Measurements from ENCODE around the gene DOCK7.

The DOCK7 gene

GRCh38 chr1:62467092-62467491 lies 221.1 kb downstream of the DOCK7 start:
- no peaks in the 10 kb centered on the region for H3K9me3 ChIP-seq (ENCODE audit: control insufficient read depth, low read length)
- no peak overlapping the region for H3K4me3 ChIP-seq (ENCODE audit: low read length)
- H3K4me1 ChIP-seq (ENCODE audit: control insufficient read depth, insufficient read depth, low read length) = no peaks in the 10 kb centered on the region
- no peaks in the 10 kb centered on the region for H3K27me3 ChIP-seq (ENCODE audit: control insufficient read depth, insufficient read depth, low read length)
- H3K36me3 ChIP-seq (ENCODE audit: control insufficient read depth, insufficient read depth, low read length) = no peaks in the 10 kb centered on the region
- H3K9ac ChIP-seq (ENCODE audit: low read length) = no peak overlapping the region

- Histone ChIP-seq H3K36me3 (ENCODE audit: control insufficient read depth, insufficient read depth, low read length) (no peaks in the 10 kb centered on the region), H3K9me3 (ENCODE audit: control insufficient read depth, low read length) (no peaks in the 10 kb centered on the region), H3K9ac (ENCODE audit: low read length) (no peak overlapping the region), H3K4me1 (ENCODE audit: control insufficient read depth, insufficient read depth, low read length) (no peaks in the 10 kb centered on the region), H3K27me3 (ENCODE audit: control insufficient read depth, insufficient read depth, low read length) (no peaks in the 10 kb centered on the region), H3K4me3 (ENCODE audit: low read length) (no peak overlapping the region)
These were observed 225.8 kb downstream of the DOCK7 start for GRCh38 chr1:62462370-62462769.

- no peaks in the 10 kb centered on the region for H3K27me3 ChIP-seq (ENCODE audit: control insufficient read depth, insufficient read depth, low read length)
- no peak overlapping the region for H3K9ac ChIP-seq (ENCODE audit: low read length)
- H3K9me3 ChIP-seq (ENCODE audit: control insufficient read depth, low read length) = no peaks in the 10 kb centered on the region
- H3K36me3 ChIP-seq (ENCODE audit: control insufficient read depth, insufficient read depth, low read length) = no peaks in the 10 kb centered on the region
- no peaks in the 10 kb centered on the region for H3K4me1 ChIP-seq (ENCODE audit: control insufficient read depth, insufficient read depth, low read length)
- no peak overlapping the region for H3K4me3 ChIP-seq (ENCODE audit: low read length)
These were observed 230.2 kb downstream of the DOCK7 start for GRCh38 chr1:62457955-62458354.

- Histone ChIP-seq H3K36me3 (ENCODE audit: control insufficient read depth, insufficient read depth, low read length) (no peaks in the 10 kb centered on the region), H3K4me3 (ENCODE audit: low read length) (no peak overlapping the region), H3K4me1 (ENCODE audit: control insufficient read depth, insufficient read depth, low read length) (peaks cover 3% of the 10 kb centered on the region), H3K9me3 (ENCODE audit: control insufficient read depth, low read length) (no peaks in the 10 kb centered on the region), H3K9ac (ENCODE audit: low read length) (no peak overlapping the region), H3K27me3 (ENCODE audit: control insufficient read depth, insufficient read depth, low read length) (no peaks in the 10 kb centered on the region)
These were observed 235.2 kb downstream of the DOCK7 start for GRCh38 chr1:62452951-62453350.

GRCh38 chr1:62450301-62450700 lies 237.9 kb downstream of the DOCK7 start:
- H3K4me3 ChIP-seq (ENCODE audit: low read length) = no peak overlapping the region
- H3K36me3 ChIP-seq (ENCODE audit: control insufficient read depth, insufficient read depth, low read length) = peaks cover 4% of the 10 kb centered on the region

GRCh38 chr1:62448221-62448933 lies 239.8 kb downstream of the DOCK7 start:
- no peaks in the 10 kb centered on the region for H3K27me3 ChIP-seq (ENCODE audit: control insufficient read depth, insufficient read depth, low read length)
- H3K4me3 ChIP-seq (ENCODE audit: low read length) = no peak overlapping the region

More at GRCh38 chr1:62450301-62450700, 237.9 kb downstream of the DOCK7 start:
- Histone ChIP-seq H3K27me3 (ENCODE audit: control insufficient read depth, insufficient read depth, low read length) (no peaks in the 10 kb centered on the region), H3K9me3 (ENCODE audit: control insufficient read depth, low read length) (no peaks in the 10 kb centered on the region), H3K4me1 (ENCODE audit: control insufficient read depth, insufficient read depth, low read length) (peaks cover 3% of the 10 kb centered on the region), H3K9ac (ENCODE audit: low read length) (no peak overlapping the region)

GRCh38 chr1:62444701-62445100 lies 243.5 kb downstream of the DOCK7 start:
- Histone ChIP-seq H3K27me3 (ENCODE audit: control insufficient read depth, insufficient read depth, low read length) (no peaks in the 10 kb centered on the region), H3K36me3 (ENCODE audit: control insufficient read depth, insufficient read depth, low read length) (peaks cover 4% of the 10 kb centered on the region), H3K4me1 (ENCODE audit: control insufficient read depth, insufficient read depth, low read length) (peaks cover 1% of the 10 kb centered on the region), H3K9me3 (ENCODE audit: control insufficient read depth, low read length) (no peaks in the 10 kb centered on the region), H3K9ac (ENCODE audit: low read length) (no peak overlapping the region), H3K4me3 (ENCODE audit: low read length) (no peak overlapping the region)

More at GRCh38 chr1:62448221-62448933, 239.8 kb downstream of the DOCK7 start:
- H3K9ac ChIP-seq (ENCODE audit: low read length) = no peak overlapping the region
- no peaks in the 10 kb centered on the region for H3K9me3 ChIP-seq (ENCODE audit: control insufficient read depth, low read length)
- H3K36me3 ChIP-seq (ENCODE audit: control insufficient read depth, insufficient read depth, low read length) = peaks cover 4% of the 10 kb centered on the region
- H3K4me1 ChIP-seq (ENCODE audit: control insufficient read depth, insufficient read depth, low read length) = peaks cover 3% of the 10 kb centered on the region

- no peaks in the 10 kb centered on the region for H3K9me3 ChIP-seq (ENCODE audit: control insufficient read depth, low read length)
- no peak overlapping the region for H3K4me3 ChIP-seq (ENCODE audit: low read length)
- H3K9ac ChIP-seq (ENCODE audit: low read length) = no peak overlapping the region
- H3K4me1 ChIP-seq (ENCODE audit: control insufficient read depth, insufficient read depth, low read length) = peaks cover 12% of the 10 kb centered on the region
- H3K27me3 ChIP-seq (ENCODE audit: control insufficient read depth, insufficient read depth, low read length) = no peaks in the 10 kb centered on the region
- no peaks in the 10 kb centered on the region for H3K36me3 ChIP-seq (ENCODE audit: control insufficient read depth, insufficient read depth, low read length)
These were observed 248.4 kb downstream of the DOCK7 start for GRCh38 chr1:62439652-62440371.

GRCh38 chr1:62438163-62438562 lies 250.0 kb downstream of the DOCK7 start:
- no peaks in the 10 kb centered on the region for H3K27me3 ChIP-seq (ENCODE audit: control insufficient read depth, insufficient read depth, low read length)
- H3K36me3 ChIP-seq (ENCODE audit: control insufficient read depth, insufficient read depth, low read length) = no peaks in the 10 kb centered on the region
- no peaks in the 10 kb centered on the region for H3K9me3 ChIP-seq (ENCODE audit: control insufficient read depth, low read length)
- H3K4me3 ChIP-seq (ENCODE audit: low read length) = peak overlapping the region; percentile 91
- peak overlapping the region; percentile 100 for H3K9ac ChIP-seq (ENCODE audit: low read length)
- H3K4me1 ChIP-seq (ENCODE audit: control insufficient read depth, insufficient read depth, low read length) = peaks cover 12% of the 10 kb centered on the region

- peaks cover 12% of the 10 kb centered on the region for H3K4me1 ChIP-seq (ENCODE audit: control insufficient read depth, insufficient read depth, low read length)
- H3K36me3 ChIP-seq (ENCODE audit: control insufficient read depth, insufficient read depth, low read length) = no peaks in the 10 kb centered on the region
- peak overlapping the region; percentile 91 for H3K4me3 ChIP-seq (ENCODE audit: low read length)
- H3K9me3 ChIP-seq (ENCODE audit: control insufficient read depth, low read length) = no peaks in the 10 kb centered on the region
- peak overlapping the region; percentile 100 for H3K9ac ChIP-seq (ENCODE audit: low read length)
- no peaks in the 10 kb centered on the region for H3K27me3 ChIP-seq (ENCODE audit: control insufficient read depth, insufficient read depth, low read length)
These were observed 250.8 kb downstream of the DOCK7 start for GRCh38 chr1:62437273-62437940.

GRCh38 chr1:62436466-62437272 lies 251.5 kb downstream of the DOCK7 start, which contains the start of gene USP1:
Gene USP1 (plus strand): TSS chr1:62437049. CDS start chr1:62439868, 2,819 bp downstream.
- Histone ChIP-seq H3K27me3 (ENCODE audit: control insufficient read depth, insufficient read depth, low read length) (no peaks in the 10 kb centered on the region), H3K9me3 (ENCODE audit: control insufficient read depth, low read length) (no peaks in the 10 kb centered on the region), H3K36me3 (ENCODE audit: control insufficient read depth, insufficient read depth, low read length) (no peaks in the 10 kb centered on the region), H3K9ac (ENCODE audit: low read length) (peak within 1 kb of the TSS; percentile 100), H3K4me1 (ENCODE audit: control insufficient read depth, insufficient read depth, low read length) (peaks cover 12% of the 10 kb centered on the region), H3K4me3 (ENCODE audit: low read length) (peak within 1 kb of the TSS; percentile 96)

Measured in mucosa of stomach (tissue), 1 donor.